Measurements from ENCODE around the gene HAUS3. TPM values are rescaled to one million over a fixed set of nuclear protein-coding genes. Genes with fewer than 3 reads are reported as not detected.
A peak's percentile ranks its signal among the peaks of the same experiment; 100 is the strongest.

Gene HAUS3
- total RNA-seq, 1 experiment from 2014 or later, result 18.0 TPM

DNA sequence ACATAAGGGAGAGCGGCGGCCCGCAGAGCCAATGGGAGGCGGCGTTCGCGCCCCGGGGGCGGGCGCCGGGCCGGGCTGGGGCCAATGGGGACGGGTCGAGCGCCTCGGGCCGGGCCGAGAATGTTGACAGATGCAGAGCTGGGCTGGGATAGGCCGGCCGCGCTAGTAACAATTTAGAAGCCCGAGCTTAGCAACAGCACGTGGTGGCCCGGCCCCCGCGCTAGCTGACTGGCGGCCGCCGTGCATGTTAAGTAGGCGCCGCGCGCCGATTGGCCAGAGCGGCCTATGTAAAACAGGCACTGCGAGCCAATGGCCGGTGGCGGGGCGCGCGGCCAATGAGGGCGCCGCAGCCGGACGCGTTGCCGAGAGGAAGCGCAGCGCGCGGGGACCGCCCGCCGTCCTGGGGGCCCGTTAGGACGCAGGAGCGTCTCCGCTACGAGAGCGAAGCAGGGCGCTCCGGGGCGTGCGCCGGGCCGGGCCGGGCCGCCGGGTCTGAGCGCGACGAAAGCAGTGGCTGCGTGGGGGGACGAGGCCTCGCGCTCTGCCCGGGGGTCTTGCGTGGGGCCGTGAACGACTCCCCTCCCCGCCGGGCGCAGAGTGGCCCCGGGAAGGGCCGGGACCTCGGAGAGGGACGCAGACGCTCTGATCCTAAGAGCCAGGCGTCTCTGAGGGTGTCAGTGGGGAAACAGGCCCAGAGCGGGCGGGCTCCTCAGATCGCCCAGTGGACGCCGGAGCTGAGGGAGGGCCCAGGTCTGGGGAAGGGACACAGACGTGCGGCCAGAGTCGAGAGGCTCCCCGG is 20.4 kb upstream of the HAUS3 start:
- H3K27ac Mint-ChIP-seq, result no peak overlapping the region
- no peak overlapping the region; the same call in 1 of the 2 replicates for H2BK15ac ChIP-seq (ENCODE audit: low read depth, low read length)

More for the DNA sequence above, 20.4 kb upstream of the HAUS3 start:
- peak; percentile 99 for DNase-seq
- Histone ChIP-seq H4K20me1 (ENCODE audit: control insufficient read depth, insufficient read depth, insufficient read length) (peaks cover 2% of the 10 kb centered on the region), H2AK5ac (ENCODE audit: insufficient read length, low read length) (no peak overlapping the region), H3K9ac (ENCODE audit: extremely low read depth, insufficient read length, low read length) (peak overlapping the region; percentile 17), H3K79me1 (ENCODE audit: insufficient read depth, low read depth, low read length, poor library complexity, severe bottlenecking) (no peaks in the 10 kb centered on the region), H2BK120ac (ENCODE audit: low read depth, low read length, poor library complexity, severe bottlenecking) (no peak overlapping the region), H4K91ac (ENCODE audit: insufficient read length, low read depth, low read length) (no peak overlapping the region), H3K27ac (ENCODE audit: insufficient read length, low read depth, low read length) (no peak overlapping the region), H4K5ac (ENCODE audit: insufficient read length, low read depth, low read length) (no peak overlapping the region), H3K4ac (ENCODE audit: low read depth, low read length) (no peak overlapping the region), H3K14ac (ENCODE audit: insufficient read depth, low read length) (peak overlapping the region; percentile 28; the same call in 1 of the 2 replicates), H4K8ac (replicated peaks; ENCODE audit: insufficient read length, low read depth, low read length) (no peak overlapping the region), H3K27me3 (ENCODE audit: insufficient read depth, low read length) (no peaks in the 10 kb centered on the region), H3K23me2 (ENCODE audit: insufficient read length, low read depth, low read length, poor library complexity, severe bottlenecking) (peaks cover 9% of the 10 kb centered on the region), H3K4me2 (ENCODE audit: insufficient read depth, insufficient read length, low read length) (peak overlapping the region; percentile 70), H2BK5ac (ENCODE audit: insufficient read length, low read length) (no peak overlapping the region), H2AFZ (ENCODE audit: low read length) (no peak overlapping the region), H3K4me1 (ENCODE audit: insufficient read depth, low read length) (peaks cover 2% of the 10 kb centered on the region; the same call in 1 of the 2 replicates), H3K56ac (ENCODE audit: insufficient read length, low read depth, low read length) (no peak overlapping the region), H3K18ac (ENCODE audit: insufficient read length, low read depth, low read length) (peak overlapping the region; percentile 71), H3K23ac (ENCODE audit: insufficient read length, low read depth, low read length) (no peak overlapping the region), H2BK20ac (ENCODE audit: low read depth, low read length, poor library complexity, severe bottlenecking) (no peak overlapping the region), H2BK12ac (ENCODE audit: insufficient read length, low read depth, low read length) (no peak overlapping the region), H3T11ph (ENCODE audit: low read length) (no peak overlapping the region), H3K79me2 (ENCODE audit: insufficient read depth, low read length) (no peaks in the 10 kb centered on the region), H3K9me3 (ENCODE audit: control insufficient read depth, low read depth, low read length) (no peaks in the 10 kb centered on the region)
- H3K4me1 Mint-ChIP-seq, result peaks cover 11 to 13% of the 10 kb centered on the region in 2 experiments
- TF ChIP-seq, protein P1, sequence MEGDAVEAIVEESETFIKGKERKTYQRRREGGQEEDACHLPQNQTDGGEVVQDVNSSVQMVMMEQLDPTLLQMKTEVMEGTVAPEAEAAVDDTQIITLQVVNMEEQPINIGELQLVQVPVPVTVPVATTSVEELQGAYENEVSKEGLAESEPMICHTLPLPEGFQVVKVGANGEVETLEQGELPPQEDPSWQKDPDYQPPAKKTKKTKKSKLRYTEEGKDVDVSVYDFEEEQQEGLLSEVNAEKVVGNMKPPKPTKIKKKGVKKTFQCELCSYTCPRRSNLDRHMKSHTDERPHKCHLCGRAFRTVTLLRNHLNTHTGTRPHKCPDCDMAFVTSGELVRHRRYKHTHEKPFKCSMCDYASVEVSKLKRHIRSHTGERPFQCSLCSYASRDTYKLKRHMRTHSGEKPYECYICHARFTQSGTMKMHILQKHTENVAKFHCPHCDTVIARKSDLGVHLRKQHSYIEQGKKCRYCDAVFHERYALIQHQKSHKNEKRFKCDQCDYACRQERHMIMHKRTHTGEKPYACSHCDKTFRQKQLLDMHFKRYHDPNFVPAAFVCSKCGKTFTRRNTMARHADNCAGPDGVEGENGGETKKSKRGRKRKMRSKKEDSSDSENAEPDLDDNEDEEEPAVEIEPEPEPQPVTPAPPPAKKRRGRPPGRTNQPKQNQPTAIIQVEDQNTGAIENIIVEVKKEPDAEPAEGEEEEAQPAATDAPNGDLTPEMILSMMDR (conservative IDR thresholded peaks at IDR 0.05), result no peak
- no peaks in the 10 kb centered on the region for H3K9me3 Mint-ChIP-seq
- H3K4me3 Mint-ChIP-seq, result peak overlapping the region; percentile 65 to 77
- no peaks in the 10 kb centered on the region for H3K27me3 Mint-ChIP-seq (ENCODE audit: low read depth)
- H3K36me3 Mint-ChIP-seq (ENCODE audit: insufficient read depth in 1 of 3, low read depth in 3 of 3), result peaks cover 0 to 2% (median 0%) of the 10 kb centered on the region in 3 experiments; a peak in 1 of 7 replicates
- WGBS (ENCODE audit: extremely low coverage, insufficient read length, low lambda C conversion rate), result no CpG with 5 or more reads among the region's 98 CpGs
